Breast epithelium (tissue), 4 donors: ENCODE data around the gene SLC5A7. TPM values are rescaled to one million over a fixed set of nuclear protein-coding genes. Genes with fewer than 3 reads are reported as not detected.

Source experiments
- DNase-seq, 2 donors: peaks; one replicate each; pipeline ENCODE4 v3.0.0-alpha.2; 2019; ENCODE audit warnings: low spot score in 2 of 2
- H3K27ac ChIP-seq, 2 donors: fragments of 200-600 bp; sonication (generic) in 1 of 2; one replicate each; pipeline ENCODE4 v1.5.1; 2016 to 2019; ENCODE audit warnings: mild to moderate bottlenecking in 1 of 2
- H3K27me3 ChIP-seq, 2 donors: fragments of 200-600 bp; sonication (generic) in 1 of 2; one replicate each; pipeline versions ENCODE4 v1.5.1 to v1.6.0; 2017 to 2019; ENCODE audit warnings: control low read depth in 1 of 2, mild to moderate bottlenecking in 1 of 2
- H3K36me3 ChIP-seq: fragments of 200-600 bp; one replicate; pipeline ENCODE4 v1.5.1; 2019
- H3K4me1 ChIP-seq, 2 donors: fragments of 200-600 bp; sonication (generic); one replicate each; pipeline ENCODE4 v1.5.1; 2016 to 2019; ENCODE audit warnings: control low read depth in 1 of 2
- H3K4me3 ChIP-seq, 3 donors: fragments of 200-600 bp; sonication (generic); 1 replicate in 2 of 3; 2 replicates in 1 of 3; pipeline ENCODE4 v1.5.1; 2016 to 2019; ENCODE audit warnings: mild to moderate bottlenecking in 3 of 3, moderate library complexity in 2 of 3
- H3K9me3 ChIP-seq, 2 donors: fragments of 200-600 bp; sonication (generic) in 1 of 2; one replicate each; pipeline ENCODE4 v1.5.1; 2016 to 2019; ENCODE audit warnings: control low read depth in 1 of 2
- POLR2A ChIP-seq: fragments of 450-650 bp; IDR thresholded peaks from one replicate; pipeline ENCODE4 v1.6.1; 2016; ENCODE audit warnings: antibody characterized with exemption, mild to moderate bottlenecking, moderate library complexity
- POLR2AphosphoS5 ChIP-seq, 3 donors: sonication (generic); formaldehyde crosslinking; IDR thresholded peaks; one replicate each; pipeline ENCODE4 v1.6.1; 2017; ENCODE audit warnings: antibody characterized with exemption in 3 of 3
- intact Hi-C: fragments of 100-400 bp; cut with DNase I; formaldehyde crosslinking; loops from one replicate; pipeline ENCODE4 v1.15.1; 2023; ENCODE audit warnings: low total_unique reads
- total RNA-seq, 3 donors: library from RNA; depleted of rRNA; stranded (reverse); fragments of >200 nt; gene quantifications; one replicate each; pipeline ENCODE4 v1.1.0, GENCODE V29; 2016
- TF ChIP-seq, protein P1 (sequence below), 3 donors: fragments of 450-650 bp; IDR thresholded peaks; one replicate each; pipeline ENCODE4 v1.5.1; 2016 to 2017; ENCODE audit warnings: antibody characterized with exemption in 3 of 3, mild to moderate bottlenecking in 3 of 3, moderate library complexity in 3 of 3

The SLC5A7 gene
- total RNA-seq, 3 donors from 2014 or later = under 0.01 TPM; not detected in 2

- intact Hi-C loops = no loop called here
These were observed 45.2 kb downstream of the SLC5A7 start for GRCh38 chr2:108031471-108031941.

DNA sequence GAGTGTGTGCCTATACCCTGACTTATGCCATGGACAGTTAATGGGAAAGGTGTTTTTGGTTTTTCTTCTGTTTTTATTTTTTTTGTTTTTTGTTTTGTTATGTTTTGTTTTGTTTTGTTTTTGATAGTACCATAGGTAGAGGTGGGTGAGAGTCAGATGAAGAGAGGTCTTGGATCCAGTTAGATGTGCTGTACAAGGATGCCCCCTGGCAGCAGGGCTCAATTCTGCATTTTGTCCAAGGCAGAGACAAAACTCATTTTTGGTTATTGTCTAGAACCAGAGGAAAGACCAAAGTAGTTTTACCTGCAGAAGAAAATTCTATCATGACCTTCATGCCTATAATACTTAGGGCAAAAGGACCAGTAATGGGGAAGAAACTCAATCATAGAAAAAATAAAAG lies 48.5 kb downstream of the SLC5A7 start:
- intact Hi-C loops = no loop called here
- TF ChIP-seq POLR2AphosphoS5 (IDR thresholded peaks at IDR 0.05) (no peak), POLR2A (no peak)
- TF ChIP-seq, protein P1, sequence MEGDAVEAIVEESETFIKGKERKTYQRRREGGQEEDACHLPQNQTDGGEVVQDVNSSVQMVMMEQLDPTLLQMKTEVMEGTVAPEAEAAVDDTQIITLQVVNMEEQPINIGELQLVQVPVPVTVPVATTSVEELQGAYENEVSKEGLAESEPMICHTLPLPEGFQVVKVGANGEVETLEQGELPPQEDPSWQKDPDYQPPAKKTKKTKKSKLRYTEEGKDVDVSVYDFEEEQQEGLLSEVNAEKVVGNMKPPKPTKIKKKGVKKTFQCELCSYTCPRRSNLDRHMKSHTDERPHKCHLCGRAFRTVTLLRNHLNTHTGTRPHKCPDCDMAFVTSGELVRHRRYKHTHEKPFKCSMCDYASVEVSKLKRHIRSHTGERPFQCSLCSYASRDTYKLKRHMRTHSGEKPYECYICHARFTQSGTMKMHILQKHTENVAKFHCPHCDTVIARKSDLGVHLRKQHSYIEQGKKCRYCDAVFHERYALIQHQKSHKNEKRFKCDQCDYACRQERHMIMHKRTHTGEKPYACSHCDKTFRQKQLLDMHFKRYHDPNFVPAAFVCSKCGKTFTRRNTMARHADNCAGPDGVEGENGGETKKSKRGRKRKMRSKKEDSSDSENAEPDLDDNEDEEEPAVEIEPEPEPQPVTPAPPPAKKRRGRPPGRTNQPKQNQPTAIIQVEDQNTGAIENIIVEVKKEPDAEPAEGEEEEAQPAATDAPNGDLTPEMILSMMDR (IDR thresholded peaks at IDR 0.05) = no peak
- Histone ChIP-seq H3K4me3 (no peak overlapping the region), H3K36me3 (no peaks in the 10 kb centered on the region), H3K4me1 (no peaks in the 10 kb centered on the region), H3K9me3 (peaks cover 0 to 10% of the 10 kb centered on the region in 2 donors), H3K27ac (no peak overlapping the region), H3K27me3 (no peaks in the 10 kb centered on the region)
- no peak for DNase-seq

More at GRCh38 chr2:108031471-108031941, 45.2 kb downstream of the SLC5A7 start:
- DNase-seq = no peak
- H3K4me3 ChIP-seq = no peak overlapping the region
- H3K4me1 ChIP-seq = no peaks in the 10 kb centered on the region
- H3K9me3 ChIP-seq = peaks cover 0 to 10% of the 10 kb centered on the region in 2 donors
- no peaks in the 10 kb centered on the region for H3K36me3 ChIP-seq
- H3K27ac ChIP-seq = no peak overlapping the region
- no peaks in the 10 kb centered on the region for H3K27me3 ChIP-seq
- TF ChIP-seq POLR2AphosphoS5 (IDR thresholded peaks at IDR 0.05) (no peak), POLR2A (no peak)
- TF ChIP-seq, protein P1 (IDR thresholded peaks at IDR 0.05) = no peak

GRCh38 chr2:108048752-108049151 lies 62.4 kb downstream of the SLC5A7 start:
- TF ChIP-seq, protein P1 (IDR thresholded peaks at IDR 0.05) = no peak
- TF ChIP-seq POLR2AphosphoS5 (IDR thresholded peaks at IDR 0.05) = no peak
- TF ChIP-seq POLR2A = no peak

GRCh38 chr2:108058576-108059137 lies 72.3 kb downstream of the SLC5A7 start:
- H3K9me3 ChIP-seq = no peaks in the 10 kb centered on the region
- no peaks in the 10 kb centered on the region for H3K36me3 ChIP-seq
- H3K4me3 ChIP-seq = no peak overlapping the region
- no peak overlapping the region for H3K27ac ChIP-seq
- intact Hi-C loops = no loop called here
- TF ChIP-seq, protein P1 (IDR thresholded peaks at IDR 0.05) = no peak
- TF ChIP-seq POLR2A = no peak
- TF ChIP-seq POLR2AphosphoS5 (IDR thresholded peaks at IDR 0.05) = no peak
- no peak for DNase-seq
- no peaks in the 10 kb centered on the region for H3K4me1 ChIP-seq
- H3K27me3 ChIP-seq = no peaks in the 10 kb centered on the region

More at GRCh38 chr2:108048752-108049151, 62.4 kb downstream of the SLC5A7 start:
- Histone ChIP-seq H3K9me3 (no peaks in the 10 kb centered on the region), H3K4me1 (no peaks in the 10 kb centered on the region), H3K27ac (no peak overlapping the region), H3K4me3 (no peak overlapping the region), H3K36me3 (no peaks in the 10 kb centered on the region), H3K27me3 (no peaks in the 10 kb centered on the region)
- intact Hi-C loops = no loop called here
- no peak for DNase-seq

DNA sequence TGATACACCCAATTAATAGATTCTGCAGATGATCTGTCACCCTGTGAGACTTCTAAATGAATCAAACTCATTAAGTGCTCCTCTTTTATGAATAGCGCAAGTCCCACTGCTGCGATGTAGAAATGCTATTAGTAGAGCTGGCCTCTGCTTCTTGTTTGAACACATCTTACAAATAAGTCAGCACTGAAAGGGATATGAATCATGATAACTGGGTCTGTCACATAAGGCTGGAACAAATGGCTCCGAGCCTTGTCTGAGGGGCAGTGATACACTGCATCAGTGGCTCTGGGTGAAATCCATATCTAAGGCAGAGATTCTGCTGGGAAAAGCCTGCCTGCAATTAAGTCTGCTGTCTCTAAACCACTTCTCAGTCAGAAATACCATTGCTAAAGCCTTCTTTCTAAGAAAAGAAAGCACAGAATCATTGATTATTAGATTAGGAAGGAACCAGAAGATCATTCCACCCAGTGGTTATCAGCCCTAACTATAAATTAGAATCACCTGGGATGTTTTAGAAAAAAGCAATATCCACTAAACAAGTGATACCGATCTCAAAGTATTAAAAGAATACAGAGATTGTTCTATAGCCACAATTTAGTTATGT lies 75.2 kb downstream of the SLC5A7 start:
- H3K36me3 ChIP-seq = no peaks in the 10 kb centered on the region

More for the DNA sequence above, 75.2 kb downstream of the SLC5A7 start:
- intact Hi-C loops = no loop called here
- Histone ChIP-seq H3K4me1 (no peaks in the 10 kb centered on the region), H3K27ac (no peak overlapping the region), H3K9me3 (no peaks in the 10 kb centered on the region), H3K4me3 (no peak overlapping the region), H3K27me3 (no peaks in the 10 kb centered on the region)
- no peak for TF ChIP-seq POLR2AphosphoS5 (IDR thresholded peaks at IDR 0.05)
- TF ChIP-seq, protein P1 (IDR thresholded peaks at IDR 0.05) = no peak
- TF ChIP-seq POLR2A = no peak
- no peak for DNase-seq
